Trophoblast cell (in vitro differentiated cells and primary cell): Measurements from ENCODE around the gene CMTM1.

Source experiments
- DNase-seq, 2 donors: peaks; one replicate each; pipeline ENCODE4 v3.0.0-alpha.2; 2016
- H2AFZ ChIP-seq: 2 replicates; pipeline ENCODE4 v1.6.1; 2013; ENCODE audit warnings: low read length, moderate library complexity, mild to moderate bottlenecking; ENCODE audit not compliant: insufficient read depth, poor library complexity
- H2AK5ac ChIP-seq: 2 replicates; pipeline ENCODE4 v1.6.1; 2013; ENCODE audit warnings: mild to moderate bottlenecking, low read length
- H2BK120ac ChIP-seq: 2 replicates; pipeline ENCODE4 v1.6.1; 2013; ENCODE audit warnings: low read length, mild to moderate bottlenecking, moderate library complexity; ENCODE audit not compliant: insufficient read depth, poor library complexity
- H2BK12ac ChIP-seq: 2 replicates; pipeline ENCODE4 v1.6.1; 2013; ENCODE audit warnings: mild to moderate bottlenecking, low read length, moderate library complexity
- H2BK5ac ChIP-seq: 2 replicates; pipeline ENCODE4 v1.6.1; 2013; ENCODE audit warnings: low read length, low read depth, moderate library complexity, mild to moderate bottlenecking; ENCODE audit not compliant: poor library complexity
- H3K14ac ChIP-seq: 2 replicates; pipeline ENCODE4 v1.6.1; 2013; ENCODE audit warnings: mild to moderate bottlenecking, low read length
- H3K18ac ChIP-seq: 2 replicates; pipeline ENCODE4 v1.6.1; 2013; ENCODE audit warnings: mild to moderate bottlenecking, low read length
- H3K23ac ChIP-seq: 2 replicates; pipeline ENCODE4 v1.6.1; 2013; ENCODE audit warnings: low read length
- H3K27ac ChIP-seq: 2 replicates; pipeline ENCODE4 v1.5.1; 2013; ENCODE audit warnings: low read depth, mild to moderate bottlenecking, inconsistent platforms, low read length, moderate library complexity
- H3K27me3 ChIP-seq: 2 replicates; pipeline ENCODE4 v1.6.1; 2013; ENCODE audit warnings: inconsistent platforms, mild to moderate bottlenecking, low read length, moderate library complexity; ENCODE audit not compliant: insufficient read depth
- H3K36me3 ChIP-seq, 2 experiments: 1 replicate in 1 of 2; 2 replicates in 1 of 2; pipeline ENCODE4 v1.6.1; 2013; ENCODE audit warnings: low read length in 2 of 2, mild to moderate bottlenecking in 2 of 2, moderate library complexity in 1 of 2; ENCODE audit not compliant: insufficient read depth in 2 of 2, control insufficient read depth in 1 of 2
- H3K4ac ChIP-seq: 2 replicates; pipeline ENCODE4 v1.6.1; 2013; ENCODE audit warnings: low read depth, mild to moderate bottlenecking, low read length, moderate library complexity
- H3K4me1 ChIP-seq, 2 experiments: 1 replicate in 1 of 2; 2 replicates in 1 of 2; pipeline ENCODE4 v1.6.1; 2013; ENCODE audit warnings: low read length in 2 of 2, mild to moderate bottlenecking in 2 of 2, moderate library complexity in 1 of 2; ENCODE audit not compliant: insufficient read depth in 2 of 2, control insufficient read depth in 1 of 2
- H3K4me2 ChIP-seq: 2 replicates; pipeline ENCODE4 v1.6.1; 2013; ENCODE audit warnings: inconsistent platforms, mild to moderate bottlenecking, low read length, moderate library complexity
- H3K4me3 ChIP-seq: 2 replicates; pipeline ENCODE4 v1.5.1; 2013; ENCODE audit warnings: mild to moderate bottlenecking, low read depth, low read length, inconsistent platforms
- H3K79me1 ChIP-seq: one replicate; pipeline ENCODE4 v1.6.1; 2013; ENCODE audit warnings: low read length
- H3K79me2 ChIP-seq: 2 replicates; pipeline ENCODE4 v1.6.1; 2013; ENCODE audit warnings: low read length, mild to moderate bottlenecking; ENCODE audit not compliant: control insufficient read depth, insufficient read depth, poor library complexity
- H3K9ac ChIP-seq: 2 replicates; pipeline ENCODE4 v1.6.1; 2013; ENCODE audit warnings: mild to moderate bottlenecking, low read length
- H3K9me3 ChIP-seq: 2 replicates; pipeline ENCODE4 v1.6.1; 2013; ENCODE audit warnings: low read depth, mild to moderate bottlenecking, control low read depth, inconsistent platforms, low read length; ENCODE audit not compliant: insufficient read depth
- H4K12ac ChIP-seq: 2 replicates; pipeline ENCODE4 v1.6.1; 2013; ENCODE audit warnings: low read depth, mild to moderate bottlenecking, low read length, moderate library complexity
- H4K8ac ChIP-seq: 2 replicates; pipeline ENCODE4 v1.6.1; 2013; ENCODE audit warnings: low read depth, mild to moderate bottlenecking, low read length, moderate library complexity
- H4K91ac ChIP-seq: one replicate; pipeline ENCODE4 v1.6.1; 2013; ENCODE audit warnings: low read depth, mild to moderate bottlenecking, low read length, moderate library complexity
- WGBS: extraction: QIAGEN DNeasy Blood & Tissue Kit; methylation state at CpG from one replicate; pipeline ENCODE4 v1.1.7; 2013; ENCODE audit warnings: missing lambda C conversion rate; ENCODE audit not compliant: insufficient read length, insufficient coverage; ENCODE audit errors: extremely low coverage; 5-methylcytosine and 5-hydroxymethylcytosine counted together

Gene CMTM1

DNA sequence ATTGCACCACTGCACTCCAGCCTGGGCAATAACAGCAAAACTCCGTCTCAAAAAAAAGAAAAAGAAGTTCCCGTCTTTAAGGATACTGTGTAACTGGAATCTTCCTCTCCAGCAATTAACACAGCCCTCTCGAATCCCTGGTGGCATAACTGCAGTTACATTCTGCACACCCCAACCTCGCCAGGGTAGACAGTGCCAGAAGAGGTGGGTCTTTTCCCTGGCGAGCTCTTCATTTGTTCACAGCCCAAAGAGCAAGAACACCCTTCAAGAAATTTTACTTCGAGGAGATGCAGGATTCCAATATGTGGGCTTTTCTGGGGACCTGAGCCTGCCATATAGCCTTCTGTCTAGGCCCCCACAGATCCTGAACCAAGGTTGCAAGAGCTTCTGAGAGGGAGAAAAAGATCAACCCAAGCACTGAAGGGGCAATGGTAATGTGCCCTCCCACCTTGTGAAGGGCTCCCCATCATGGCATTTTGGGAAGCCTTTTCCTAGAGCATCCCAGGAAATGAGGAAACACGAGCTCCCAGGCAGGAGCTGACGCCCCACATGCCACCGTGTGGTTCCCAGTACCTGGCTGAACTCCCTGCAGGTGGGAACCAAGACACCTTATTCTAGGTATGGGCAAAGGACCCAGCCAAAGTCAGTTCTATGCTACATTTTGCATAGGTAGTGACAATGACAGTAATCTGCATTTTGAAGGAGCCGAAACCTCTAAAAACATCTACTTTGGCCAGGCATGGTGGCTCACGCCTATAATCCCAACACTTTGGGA lies 43.2 kb upstream of the CMTM1 start:
- H3K27me3 ChIP-seq: no peaks in the 10 kb centered on the region
- no peaks in the 10 kb centered on the region for H3K79me2 ChIP-seq
- no peaks in the 10 kb centered on the region for H3K36me3 ChIP-seq
- H3K4me3 ChIP-seq: no peak overlapping the region
- no peak overlapping the region for H2AK5ac ChIP-seq
- no peak overlapping the region for H2BK120ac ChIP-seq
- DNase-seq: no peak
- H4K8ac ChIP-seq: no peak overlapping the region
- peaks cover 9 to 14% of the 10 kb centered on the region in 2 experiments for H3K4me1 ChIP-seq
- H3K27ac ChIP-seq: no peak overlapping the region
- H2BK12ac ChIP-seq: no peak overlapping the region
- H3K4me2 ChIP-seq: no peak overlapping the region
- no peak overlapping the region for H3K14ac ChIP-seq
- H2AFZ ChIP-seq: no peak overlapping the region
- H2BK5ac ChIP-seq: no peak overlapping the region
- H3K18ac ChIP-seq: no peak overlapping the region
- peaks cover 2% of the 10 kb centered on the region for H3K9me3 ChIP-seq
- H4K12ac ChIP-seq: no peak overlapping the region
- no peak overlapping the region for H3K9ac ChIP-seq
- H3K4ac ChIP-seq: no peak overlapping the region
- H3K79me1 ChIP-seq: peaks cover 4% of the 10 kb centered on the region
- no peak overlapping the region for H4K91ac ChIP-seq
- WGBS: no CpG with 5 or more reads among the region's 11 CpGs
- no peak overlapping the region for H3K23ac ChIP-seq

GRCh38 chr16:66523861-66524354 lies 42.3 kb upstream of the CMTM1 start:
- Histone ChIP-seq H2BK12ac (no peak overlapping the region), H3K27me3 (no peaks in the 10 kb centered on the region), H4K8ac (no peak overlapping the region), H3K9me3 (peaks cover 2% of the 10 kb centered on the region), H3K9ac (no peak overlapping the region), H3K4ac (no peak overlapping the region), H4K12ac (no peak overlapping the region), H3K4me3 (no peak overlapping the region), H3K79me1 (peaks cover 4% of the 10 kb centered on the region), H2BK120ac (no peak overlapping the region), H3K4me2 (no peak overlapping the region), H2AK5ac (no peak overlapping the region), H3K79me2 (no peaks in the 10 kb centered on the region), H4K91ac (no peak overlapping the region), H2AFZ (no peak overlapping the region), H2BK5ac (no peak overlapping the region), H3K23ac (no peak overlapping the region), H3K14ac (no peak overlapping the region), H3K36me3 (peaks cover 4% of the 10 kb centered on the region in 2 experiments), H3K27ac (no peak overlapping the region), H3K4me1 (peaks cover 9 to 14% of the 10 kb centered on the region in 2 experiments), H3K18ac (no peak overlapping the region)
- no peak for DNase-seq
- WGBS: no CpG with 5 or more reads among the region's 9 CpGs

GRCh38 chr16:66524601-66525164 lies 41.6 kb upstream of the CMTM1 start:
- Histone ChIP-seq H3K9ac (no peak overlapping the region), H4K91ac (no peak overlapping the region), H3K79me2 (no peaks in the 10 kb centered on the region), H3K23ac (no peak overlapping the region), H2BK12ac (no peak overlapping the region), H3K4me2 (no peak overlapping the region), H2AK5ac (no peak overlapping the region), H2BK120ac (no peak overlapping the region), H3K14ac (no peak overlapping the region), H3K27me3 (no peaks in the 10 kb centered on the region), H3K36me3 (peaks cover 4% of the 10 kb centered on the region in 2 experiments), H3K4ac (no peak overlapping the region), H3K4me3 (no peak overlapping the region), H3K4me1 (peaks cover 9 to 11% of the 10 kb centered on the region in 2 experiments), H2BK5ac (no peak overlapping the region), H2AFZ (no peak overlapping the region), H3K27ac (no peak overlapping the region), H3K79me1 (peaks cover 4% of the 10 kb centered on the region), H4K8ac (no peak overlapping the region), H3K9me3 (peaks cover under 1% of the 10 kb centered on the region), H3K18ac (no peak overlapping the region), H4K12ac (no peak overlapping the region)
- WGBS: no CpG with 5 or more reads among the region's 6 CpGs
- DNase-seq: no peak

DNA sequence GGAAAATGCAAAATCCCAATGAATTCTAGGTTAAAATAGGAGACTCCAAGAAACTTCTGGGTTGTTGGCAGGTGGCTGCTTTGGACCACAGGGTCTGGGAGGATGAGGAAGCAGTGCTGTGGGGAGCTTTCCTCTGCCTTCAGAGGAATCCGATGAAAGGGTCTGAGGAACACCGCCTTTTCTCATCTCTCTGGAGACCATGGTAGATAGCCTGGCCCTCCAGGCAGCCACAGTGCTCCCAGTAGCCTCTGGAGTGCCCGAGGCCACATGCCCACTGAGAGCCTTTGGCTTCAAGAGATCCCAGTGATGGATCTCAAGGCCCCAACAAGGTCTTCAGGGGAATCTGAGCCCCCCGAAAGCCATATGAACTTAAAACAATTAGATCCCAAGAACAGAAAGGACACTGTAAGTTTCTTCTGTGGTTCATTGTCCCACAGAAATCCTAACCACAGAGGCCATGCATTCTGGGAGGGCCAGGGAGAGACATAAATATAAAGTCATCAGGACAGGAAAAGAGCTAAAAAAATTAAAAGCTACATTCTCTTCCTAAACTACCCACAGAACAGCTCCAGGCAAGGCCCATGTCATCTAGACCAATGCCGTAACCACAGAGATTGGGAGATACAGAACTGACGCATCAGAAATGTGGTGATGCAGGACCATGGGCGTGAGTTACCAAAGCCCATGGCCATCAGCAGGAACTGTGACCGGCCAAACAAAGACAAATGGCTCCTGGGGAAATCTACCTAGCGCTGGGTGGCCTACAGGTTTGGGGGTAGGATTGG lies 40.7 kb upstream of the CMTM1 start:
- Histone ChIP-seq H3K18ac (no peak overlapping the region), H3K9ac (no peak overlapping the region), H3K4me1 (peaks cover 4 to 8% of the 10 kb centered on the region in 2 experiments), H2AK5ac (no peak overlapping the region), H3K4me2 (no peak overlapping the region), H3K4me3 (no peak overlapping the region), H3K4ac (no peak overlapping the region), H3K23ac (no peak overlapping the region), H2BK12ac (peak overlapping the region; percentile 19), H2AFZ (no peak overlapping the region), H4K12ac (no peak overlapping the region), H2BK120ac (peak overlapping the region; percentile 72), H2BK5ac (no peak overlapping the region), H3K27me3 (no peaks in the 10 kb centered on the region), H3K14ac (no peak overlapping the region), H3K9me3 (no peaks in the 10 kb centered on the region), H3K79me2 (no peaks in the 10 kb centered on the region), H4K91ac (peak overlapping the region; percentile 63), H3K27ac (no peak overlapping the region), H3K79me1 (peaks cover 4% of the 10 kb centered on the region), H4K8ac (no peak overlapping the region), H3K36me3 (peaks cover 4% of the 10 kb centered on the region in 2 experiments)
- DNase-seq: peak; percentile 92 to 94
- no CpG with 5 or more reads among the region's 9 CpGs for WGBS
